Measurements from ENCODE around the gene PEAK1.

DNA sequence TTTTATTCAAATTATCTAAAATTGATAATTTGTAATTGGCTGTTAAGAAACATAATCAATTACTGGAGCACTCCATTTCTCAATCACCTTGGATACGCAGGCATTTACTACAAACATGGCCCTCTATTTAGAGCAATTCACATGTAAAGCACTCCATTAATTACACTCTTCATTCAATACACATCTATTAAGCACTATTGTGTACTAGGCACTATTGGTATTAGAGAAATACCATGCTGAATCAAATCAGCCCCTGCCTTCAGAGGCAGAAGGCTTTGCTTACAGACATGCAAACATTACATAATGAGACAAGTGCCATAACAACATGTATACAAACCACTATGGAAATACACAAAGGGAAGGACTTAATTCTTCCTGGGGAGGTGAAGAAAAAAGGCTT, 69.1 kb downstream of the PEAK1 start:
- TF ChIP-seq CTCF (conservative IDR thresholded peaks at IDR 0.05; ENCODE audit: low read depth, low read length) (no peak), EZH2 (IDR thresholded peaks at IDR 0.05; ENCODE audit: low read length, unreplicated experiment) (no peak)

All from PC-3 (cell line).